OCI-LY7 (cell line): ENCODE measurements around the gene CACNG5. TPM values are rescaled to one million over a fixed set of nuclear protein-coding genes. Genes with fewer than 3 reads are reported as not detected.

ENCODE experiments used
- BruUV-seq: library from RNA; stranded (reverse); fragments of 400-500 nt; replicated peaks from 2 replicates; lab custom pipeline; 2021; lab: Mats Ljungman, UMichigan
- CTCF ChIA-PET: fragments of 300-600 bp; sonication (Branson Sonifier 250); formaldehyde crosslinking; loops from one replicate; lab custom pipeline; 2022; ENCODE audit warnings: antibody characterized with exemption; ENCODE audit not compliant: unreplicated experiment; lab: Charles Lee
- POLR2A ChIA-PET: fragments of 300-600 bp; sonication (Branson Sonifier 250); formaldehyde crosslinking; loops from one replicate; lab custom pipeline; 2022; ENCODE audit warnings: antibody characterized with exemption; lab: Charles Lee
- DNase-seq: peaks from one replicate; pipeline ENCODE4 v3.0.0-alpha.2; 2015; ENCODE audit warnings: low spot score
- H2AFZ ChIP-seq: fragments of 200-600 bp; sonication (generic), shearing (Covaris generic); 2 replicates; pipeline ENCODE4 v1.6.1; 2014; ENCODE audit warnings: mild to moderate bottlenecking, antibody characterized with exemption, low read length, moderate library complexity
- H3K27ac ChIP-seq: fragments of 200-600 bp; sonication (generic); 2 replicates; pipeline ENCODE4 v1.5.1; 2014; ENCODE audit warnings: mixed run types, low read depth, mild to moderate bottlenecking, moderate library complexity, low read length, inconsistent platforms; ENCODE audit not compliant: poor library complexity, severe bottlenecking
- H3K36me3 ChIP-seq: fragments of 200-600 bp; sonication (generic); 2 replicates; pipeline ENCODE4 v1.6.1; 2014; ENCODE audit warnings: mild to moderate bottlenecking, antibody characterized with exemption, low read length, moderate library complexity, mixed read lengths; ENCODE audit not compliant: insufficient read depth
- H3K4me1 ChIP-seq: fragments of 200-600 bp; sonication (generic); 2 replicates; pipeline ENCODE4 v1.5.1; 2014; ENCODE audit warnings: mild to moderate bottlenecking, low read length; ENCODE audit not compliant: insufficient read depth, poor library complexity, severe bottlenecking
- H3K4me2 ChIP-seq: fragments of 200-600 bp; sonication (generic); 2 replicates; pipeline ENCODE4 v1.6.1; 2014; ENCODE audit warnings: mild to moderate bottlenecking, low read length
- H3K4me3 ChIP-seq: fragments of 200-600 bp; sonication (generic); 2 replicates; pipeline ENCODE4 v1.5.1; 2014; ENCODE audit warnings: mild to moderate bottlenecking, low read depth, low read length; ENCODE audit not compliant: poor library complexity, severe bottlenecking
- H3K79me2 ChIP-seq: fragments of 200-600 bp; sonication (generic); 2 replicates; pipeline ENCODE4 v1.6.1; 2016; ENCODE audit warnings: low read depth, mild to moderate bottlenecking, low read length, moderate library complexity, mixed read lengths; ENCODE audit not compliant: insufficient read depth
- H3K9me2 ChIP-seq: fragments of 200-600 bp; sonication (generic); 2 replicates; pipeline ENCODE4 v1.6.1; 2016; ENCODE audit warnings: mild to moderate bottlenecking, low read length, mixed read lengths; ENCODE audit not compliant: insufficient read depth
- H3K9me3 ChIP-seq: fragments of 200-600 bp; sonication (generic); 2 replicates; pipeline ENCODE4 v1.6.1; 2014; ENCODE audit warnings: mild to moderate bottlenecking, mixed run types, low read length, mixed read lengths
- H4K20me1 ChIP-seq: fragments of 200-600 bp; sonication (generic); 2 replicates; pipeline ENCODE4 v1.6.1; 2014; ENCODE audit warnings: mild to moderate bottlenecking, antibody characterized with exemption, low read length, moderate library complexity, mixed read lengths; ENCODE audit not compliant: insufficient read depth
- CTCF ChIP-seq: fragments of 200-600 bp; sonication (generic); conservative IDR thresholded peaks from 2 replicates; pipeline ENCODE4 v1.5.1; 2014; ENCODE audit warnings: mild to moderate bottlenecking, antibody characterized with exemption, low read length, moderate library complexity, mixed read lengths
- EZH2phosphoT487 ChIP-seq: fragments of 200-600 bp; sonication (generic); IDR thresholded peaks from 2 replicates; pipeline ENCODE4 v1.6.1; 2018; ENCODE audit warnings: low read depth, borderline replicate concordance, mild to moderate bottlenecking, mixed run types, antibody characterized with exemption, low read length, moderate library complexity, mixed read lengths
- intact Hi-C: fragments of 100-400 bp; cut with micrococcal nuclease; formaldehyde crosslinking; loops from one replicate; pipeline ENCODE4 v1.10.0; 2022; ENCODE audit not compliant: unreplicated experiment
- total RNA-seq, 2 experiments: library from RNA; depleted of rRNA in 1 of 2; stranded (reverse); fragments of >200 nt in 1 of 2; shearing (Covaris generic) in 1 of 2; gene quantifications; 2 replicates each; pipeline ENCODE4 v1.2.3, GENCODE V29; 2014 to 2022

The CACNG5 gene
- total RNA-seq, 2 experiments from 2014 or later = not detected

DNA sequence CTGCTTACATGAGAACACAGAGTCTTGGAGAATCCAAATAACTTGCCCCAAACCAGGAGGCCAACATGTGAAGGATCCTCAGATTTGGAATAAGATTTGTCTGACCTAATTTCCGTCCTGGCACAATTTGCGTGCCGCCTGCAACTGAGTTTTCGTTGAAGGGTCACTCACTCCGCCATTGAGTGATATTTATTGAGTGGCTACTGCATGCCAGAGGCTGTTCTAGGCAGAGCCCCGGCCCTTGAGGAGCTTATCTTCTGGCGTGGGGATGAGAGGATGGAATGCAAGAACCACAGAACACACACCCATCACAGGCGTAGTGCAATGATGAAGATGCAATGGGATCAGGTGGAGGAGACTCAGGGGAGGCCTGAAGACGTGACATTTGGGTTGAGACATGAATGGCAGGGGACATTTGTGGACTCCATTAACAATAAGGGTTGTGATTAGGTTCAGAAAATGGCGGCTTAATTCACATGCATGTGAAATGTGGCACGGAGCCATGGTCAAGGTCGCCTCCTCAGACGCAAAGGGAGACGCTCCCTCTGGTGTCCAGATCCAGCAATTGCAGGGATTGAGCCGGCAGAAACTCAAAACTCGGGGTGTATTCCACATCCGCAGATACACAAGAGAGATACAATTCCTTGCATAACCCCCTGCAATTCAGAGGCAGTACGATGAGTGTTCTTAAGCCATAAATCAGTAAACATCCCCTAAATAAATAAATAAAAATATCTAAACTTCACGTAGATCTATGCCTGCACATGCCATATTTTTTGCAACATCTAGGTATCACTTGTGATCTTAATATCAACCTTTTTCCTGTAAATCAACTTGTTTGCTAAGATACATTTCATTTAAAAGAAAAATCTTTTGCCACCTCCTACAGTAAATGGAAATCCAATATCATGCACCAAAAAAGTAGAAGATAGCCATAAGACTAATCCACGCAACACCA is 71.7 kb downstream of the CACNG5 start:
- peak; percentile 69 for DNase-seq
- Histone ChIP-seq H3K79me2 (no peaks in the 10 kb centered on the region), H3K36me3 (no peaks in the 10 kb centered on the region), H3K4me2 (no peak overlapping the region), H3K27ac (no peak overlapping the region), H3K4me1 (no peaks in the 10 kb centered on the region), H2AFZ (0 out of 2 replicates have a peak overlapping the region, but pooled peaks have one; percentile 8), H3K9me3 (no peaks in the 10 kb centered on the region), H3K4me3 (no peak overlapping the region), H3K9me2 (no peaks in the 10 kb centered on the region), H4K20me1 (no peaks in the 10 kb centered on the region)
- BruUV-seq = no TSS peak
- intact Hi-C loops = loop anchor here (1.0 to 10.0 kb wide), 4 partner anchors 176 to 649 kb away; no protein-coding TSS in a partner anchor
- CTCF ChIA-PET = no interaction called here
- TF ChIP-seq EZH2phosphoT487 (no peak), CTCF (peak; percentile 96)
- POLR2A ChIA-PET = no interaction called here

- no peak for TF ChIP-seq CTCF
- TF ChIP-seq EZH2phosphoT487 = no peak
- ChIA-PET CTCF (no interaction called here), POLR2A (interaction anchor here (0.7 kb wide), 1 partner anchor 1189 kb away, joined by 4 read pairs; no protein-coding TSS in a partner anchor)
- H3K36me3 ChIP-seq = no peaks in the 10 kb centered on the region
- H3K79me2 ChIP-seq = no peaks in the 10 kb centered on the region
- no peak overlapping the region for H3K4me2 ChIP-seq
- no peak overlapping the region for H3K27ac ChIP-seq
- H3K9me3 ChIP-seq = no peaks in the 10 kb centered on the region
- no peaks in the 10 kb centered on the region for H4K20me1 ChIP-seq
- H3K4me1 ChIP-seq = no peaks in the 10 kb centered on the region
- H3K4me3 ChIP-seq = no peak overlapping the region
- no peak for DNase-seq
- intact Hi-C loops = loop anchor here (5.0 to 10.0 kb wide), 3 partner anchors 172 to 653 kb away; no protein-coding TSS in a partner anchor
- no peak overlapping the region for H2AFZ ChIP-seq
- no peaks in the 10 kb centered on the region for H3K9me2 ChIP-seq
- BruUV-seq = no TSS peak
Observed at GRCh38 chr17:66909804-66910373, 75.0 kb downstream of the CACNG5 start.
